SK-N-MC (cell line): ENCODE results near the gene DCUN1D4.

Experiments
- EZH2 ChIP-seq: fragments of 200-600 bp; sonication (generic); IDR thresholded peaks from one replicate; pipeline ENCODE4 v1.6.1; 2017; ENCODE audit warnings: antibody characterized with exemption
- POLR2AphosphoS5 ChIP-seq: IDR thresholded peaks from 2 replicates; pipeline ENCODE4 v1.6.1; 2012; ENCODE audit warnings: mild to moderate bottlenecking, low read depth, low read length, borderline replicate concordance

DNA sequence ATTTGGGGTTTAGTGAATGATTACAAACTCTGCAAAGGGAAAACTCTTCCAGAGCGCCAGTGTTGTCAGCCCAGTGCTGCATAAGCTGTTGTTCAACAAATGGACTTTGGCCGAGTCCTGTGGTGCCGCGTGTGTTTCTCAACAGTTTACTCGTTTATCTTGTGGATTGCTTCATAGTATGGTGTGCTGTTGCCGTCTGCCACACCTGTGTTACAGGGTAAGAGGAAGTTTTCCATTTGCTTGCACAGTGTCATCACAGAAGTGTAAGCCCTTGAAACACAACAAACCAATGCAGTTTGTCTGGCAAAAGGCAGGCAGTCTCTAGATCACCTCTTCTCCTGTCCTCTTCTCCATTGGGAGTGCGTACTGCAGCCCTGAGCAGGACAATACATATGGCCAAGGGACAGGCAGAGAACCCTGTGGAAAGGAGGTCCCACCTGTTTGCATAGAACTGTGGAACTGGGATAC lies 66.3 kb downstream of the DCUN1D4 start:
- TF ChIP-seq POLR2AphosphoS5 (no peak), EZH2 (no peak)
